ENCODE data around the gene HIVEP1.

- TF ChIP-seq CTCF (IDR thresholded peaks at IDR 0.05): no peak
- no peak for TF ChIP-seq POLR2A (IDR thresholded peaks at IDR 0.05)
Observed at GRCh38 chr6:12022953-12023388, 10.9 kb downstream of the HIVEP1 start.
